Heart left ventricle (tissue), 13 donors: Measurements from ENCODE around the gene HLA-F.

Experiments used
- CTCF ChIP-seq, 12 donors: fragments of 200-600 bp; sonication (generic) in 4 of 12; IDR thresholded peaks; one replicate each; pipeline versions ENCODE4 v1.5.0 to v1.8.0; 2018 to 2022; ENCODE audit warnings: antibody characterized with exemption in 12 of 12, mild to moderate bottlenecking in 5 of 12
- POLR2A ChIP-seq, 2 donors: fragments of 450-650 bp; IDR thresholded peaks; one replicate each; pipeline ENCODE4 v1.6.1; 2017; ENCODE audit warnings: antibody characterized with exemption in 2 of 2, mild to moderate bottlenecking in 2 of 2, moderate library complexity in 2 of 2
- donor health status: ischemic (EF 13 %, LVEDD 7.1; RV severe dilation, severe dysfunction).
- donor health status: DM: no; HTN: yes; CAD: no.
- donor health status: DM: no; HTN: no; CAD: no.
- donor health status: ischemic (EF 25% LVEDD 6.9; RV normal size, moderate dysfunction).
- donor health status: ischemic (EF 25% LVEDD 5.7; RV mildly dilated, moderate dysfunction).
- donor health status: ischemic (EF 35%, LVEDD 5.7; RV mildly dilated, moderate dysfunction).
- donor health status: nonischemic (EF 11% LVEDD 7.7; RV severe dilation, severe dysfunction).
- donor health status: DM: yes; HTN: yes; CAD: no.
- donor health status: PGD.
- donor health status: ischemic (EF 29% LVEDD 5.4; RV normal size, mild dysfunction).
- donor health status: nonischemic (EF 23%, LVEDD 6.1; RV moderate dilation, normal function).

GRCh38 chr6:29769336-29769735 lies 46.1 kb downstream of the HLA-F start:
- TF ChIP-seq POLR2A (IDR thresholded peaks at IDR 0.05) = no peak
- TF ChIP-seq CTCF (IDR thresholded peaks at IDR 0.05) = no peak
